NCI-H82 treated with DMSO at 0.1 percent for 48 hours (cell line): Measurements from ENCODE around the gene EVI5.
"Not testable (repeated sequence)": the region's sequence is repeated elsewhere in the genome, so short reads cannot be mapped to it uniquely, and the experiment has no call there.

Source experiments
- DNase-seq: peaks from one replicate; lab custom pipeline; 2025; ENCODE audit not compliant: unreplicated experiment; lab: John Stamatoyannopoulos, UW

The EVI5 gene

GRCh38 chr1:92527670-92528069, 257.2 kb downstream of the EVI5 start:
- no peak for DNase-seq

- not testable (repeated sequence) for DNase-seq
These were observed 259.8 kb downstream of the EVI5 start for GRCh38 chr1:92524944-92525590.

GRCh38 chr1:92519043-92519442, 265.9 kb downstream of the EVI5 start:
- no peak for DNase-seq

GRCh38 chr1:92516574-92516973, 268.3 kb downstream of the EVI5 start:
- no peak for DNase-seq

GRCh38 chr1:92515796-92516201, 269.1 kb downstream of the EVI5 start:
- DNase-seq, result no peak

- DNase-seq, result no peak
These were observed 273.4 kb downstream of the EVI5 start for GRCh38 chr1:92511541-92511940.

- DNase-seq, result no peak
These were observed 275.3 kb downstream of the EVI5 start for GRCh38 chr1:92509619-92510018.

GRCh38 chr1:92505015-92505692, 279.8 kb downstream of the EVI5 start:
- DNase-seq, result no peak

- DNase-seq, result no peak
These were observed 280.5 kb downstream of the EVI5 start for GRCh38 chr1:92504291-92505014.

- no peak for DNase-seq
These were observed 281.0 kb downstream of the EVI5 start for GRCh38 chr1:92503926-92504285.

GRCh38 chr1:92503043-92503925, 281.6 kb downstream of the EVI5 start:
- no peak for DNase-seq

- DNase-seq, result no peak
These were observed 282.7 kb downstream of the EVI5 start for GRCh38 chr1:92502247-92502646.

- DNase-seq, result no peak
These were observed 284.4 kb downstream of the EVI5 start for GRCh38 chr1:92500552-92500951.

GRCh38 chr1:92495392-92496063, 289.4 kb downstream of the EVI5 start:
- no peak for DNase-seq

- no peak for DNase-seq
These were observed 290.3 kb downstream of the EVI5 start for GRCh38 chr1:92494485-92495141.

GRCh38 chr1:92493139-92493538, 291.8 kb downstream of the EVI5 start:
- no peak for DNase-seq

- DNase-seq, result no peak
These were observed 296.1 kb downstream of the EVI5 start for GRCh38 chr1:92488832-92489231.

- DNase-seq, result no peak
These were observed 296.5 kb downstream of the EVI5 start for GRCh38 chr1:92488416-92488815.

- no peak for DNase-seq
These were observed 297.8 kb downstream of the EVI5 start for GRCh38 chr1:92487078-92487605.
